ENCODE data around the gene TNFRSF17.

DNA sequence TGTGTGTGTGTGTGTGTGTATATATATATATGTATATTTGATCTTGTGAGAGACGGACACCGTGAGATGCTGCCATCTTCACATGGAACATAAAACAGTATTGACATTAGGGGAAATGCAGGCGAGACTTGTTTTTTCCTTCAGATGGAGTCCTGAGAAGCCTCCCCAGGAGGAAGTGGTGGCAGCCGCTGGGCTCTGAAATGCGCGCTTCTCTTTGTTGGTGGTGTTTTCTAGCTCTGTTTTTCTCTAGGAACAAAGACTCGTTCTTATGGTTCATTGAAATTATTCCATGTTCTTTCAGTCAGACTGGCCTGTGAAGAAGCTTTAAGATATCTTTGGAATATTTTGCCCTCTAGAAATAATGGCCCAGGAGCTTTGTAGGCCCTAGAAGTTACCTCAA lies 44.5 kb downstream of the TNFRSF17 start:
- TF ChIP-seq ESRRA (IDR thresholded peaks at IDR 0.05; ENCODE audit: low read length): no peak
- TF ChIP-seq BRCA1 (IDR thresholded peaks at IDR 0.05; ENCODE audit: low read depth, low read length): no peak
- TF ChIP-seq, protein P1, sequence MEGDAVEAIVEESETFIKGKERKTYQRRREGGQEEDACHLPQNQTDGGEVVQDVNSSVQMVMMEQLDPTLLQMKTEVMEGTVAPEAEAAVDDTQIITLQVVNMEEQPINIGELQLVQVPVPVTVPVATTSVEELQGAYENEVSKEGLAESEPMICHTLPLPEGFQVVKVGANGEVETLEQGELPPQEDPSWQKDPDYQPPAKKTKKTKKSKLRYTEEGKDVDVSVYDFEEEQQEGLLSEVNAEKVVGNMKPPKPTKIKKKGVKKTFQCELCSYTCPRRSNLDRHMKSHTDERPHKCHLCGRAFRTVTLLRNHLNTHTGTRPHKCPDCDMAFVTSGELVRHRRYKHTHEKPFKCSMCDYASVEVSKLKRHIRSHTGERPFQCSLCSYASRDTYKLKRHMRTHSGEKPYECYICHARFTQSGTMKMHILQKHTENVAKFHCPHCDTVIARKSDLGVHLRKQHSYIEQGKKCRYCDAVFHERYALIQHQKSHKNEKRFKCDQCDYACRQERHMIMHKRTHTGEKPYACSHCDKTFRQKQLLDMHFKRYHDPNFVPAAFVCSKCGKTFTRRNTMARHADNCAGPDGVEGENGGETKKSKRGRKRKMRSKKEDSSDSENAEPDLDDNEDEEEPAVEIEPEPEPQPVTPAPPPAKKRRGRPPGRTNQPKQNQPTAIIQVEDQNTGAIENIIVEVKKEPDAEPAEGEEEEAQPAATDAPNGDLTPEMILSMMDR (IDR thresholded peaks at IDR 0.05 in 2 of 3, conservative IDR thresholded peaks at IDR 0.05 in 1 of 3; ENCODE audit: control insufficient read depth in 2 of 3, extremely low read depth in 1 of 3, insufficient read depth in 1 of 3, low read depth in 3 of 3, low read length in 3 of 3): no peak
- no peak for TF ChIP-seq EZH2 (IDR thresholded peaks at IDR 0.05; ENCODE audit: borderline replicate concordance, control insufficient read depth, low read depth, low read length)
- TF ChIP-seq, protein P2, sequence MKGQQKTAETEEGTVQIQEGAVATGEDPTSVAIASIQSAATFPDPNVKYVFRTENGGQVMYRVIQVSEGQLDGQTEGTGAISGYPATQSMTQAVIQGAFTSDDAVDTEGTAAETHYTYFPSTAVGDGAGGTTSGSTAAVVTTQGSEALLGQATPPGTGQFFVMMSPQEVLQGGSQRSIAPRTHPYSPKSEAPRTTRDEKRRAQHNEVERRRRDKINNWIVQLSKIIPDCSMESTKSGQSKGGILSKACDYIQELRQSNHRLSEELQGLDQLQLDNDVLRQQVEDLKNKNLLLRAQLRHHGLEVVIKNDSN (IDR thresholded peaks at IDR 0.05; ENCODE audit: borderline replicate concordance, extremely low read length, insufficient read depth, low read depth, low read length): no peak
- TF ChIP-seq POLR2A (IDR thresholded peaks at IDR 0.05; ENCODE audit: low read depth, low read length): no peak
- TF ChIP-seq SREBF1 (IDR thresholded peaks at IDR 0.05; ENCODE audit: low read length): no peak
- TF ChIP-seq, protein P3, sequence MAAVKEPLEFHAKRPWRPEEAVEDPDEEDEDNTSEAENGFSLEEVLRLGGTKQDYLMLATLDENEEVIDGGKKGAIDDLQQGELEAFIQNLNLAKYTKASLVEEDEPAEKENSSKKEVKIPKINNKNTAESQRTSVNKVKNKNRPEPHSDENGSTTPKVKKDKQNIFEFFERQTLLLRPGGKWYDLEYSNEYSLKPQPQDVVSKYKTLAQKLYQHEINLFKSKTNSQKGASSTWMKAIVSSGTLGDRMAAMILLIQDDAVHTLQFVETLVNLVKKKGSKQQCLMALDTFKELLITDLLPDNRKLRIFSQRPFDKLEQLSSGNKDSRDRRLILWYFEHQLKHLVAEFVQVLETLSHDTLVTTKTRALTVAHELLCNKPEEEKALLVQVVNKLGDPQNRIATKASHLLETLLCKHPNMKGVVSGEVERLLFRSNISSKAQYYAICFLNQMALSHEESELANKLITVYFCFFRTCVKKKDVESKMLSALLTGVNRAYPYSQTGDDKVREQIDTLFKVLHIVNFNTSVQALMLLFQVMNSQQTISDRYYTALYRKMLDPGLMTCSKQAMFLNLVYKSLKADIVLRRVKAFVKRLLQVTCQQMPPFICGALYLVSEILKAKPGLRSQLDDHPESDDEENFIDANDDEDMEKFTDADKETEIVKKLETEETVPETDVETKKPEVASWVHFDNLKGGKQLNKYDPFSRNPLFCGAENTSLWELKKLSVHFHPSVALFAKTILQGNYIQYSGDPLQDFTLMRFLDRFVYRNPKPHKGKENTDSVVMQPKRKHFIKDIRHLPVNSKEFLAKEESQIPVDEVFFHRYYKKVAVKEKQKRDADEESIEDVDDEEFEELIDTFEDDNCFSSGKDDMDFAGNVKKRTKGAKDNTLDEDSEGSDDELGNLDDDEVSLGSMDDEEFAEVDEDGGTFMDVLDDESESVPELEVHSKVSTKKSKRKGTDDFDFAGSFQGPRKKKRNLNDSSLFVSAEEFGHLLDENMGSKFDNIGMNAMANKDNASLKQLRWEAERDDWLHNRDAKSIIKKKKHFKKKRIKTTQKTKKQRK (IDR thresholded peaks at IDR 0.05; ENCODE audit: low read depth, low read length): no peak
- TF ChIP-seq YY1 (IDR thresholded peaks at IDR 0.05; ENCODE audit: low read depth, low read length): no peak
- TF ChIP-seq MYC (IDR thresholded peaks at IDR 0.05; ENCODE audit: insufficient read depth, insufficient read length, insufficient replicate concordance, low read length, severe bottlenecking): no peak
- no peak for TF ChIP-seq GATAD2B (conservative IDR thresholded peaks at IDR 0.05; ENCODE audit: low read depth)
- no peak for TF ChIP-seq NFIC (IDR thresholded peaks at IDR 0.05; ENCODE audit: low read depth, low read length)
